ENCODE measurements around the gene PCDH15. TPM values are rescaled to one million over a fixed set of nuclear protein-coding genes. Genes with fewer than 3 reads are reported as not detected.

The PCDH15 gene
- total RNA-seq, 1 donor from 2014 or later: not detected

- no peak overlapping the region for H3K4me3 Mint-ChIP-seq (ENCODE audit: unreplicated experiment)
- no peak overlapping the region for H3K27ac Mint-ChIP-seq (ENCODE audit: unreplicated experiment)
- DNase-seq (ENCODE audit: low spot score): peak; percentile 82
- H3K4me1 Mint-ChIP-seq (ENCODE audit: low read depth): no peaks in the 10 kb centered on the region
- H3K36me3 Mint-ChIP-seq (ENCODE audit: low read depth): no peaks in the 10 kb centered on the region
- H3K27me3 Mint-ChIP-seq (ENCODE audit: low read depth): peaks cover 2% of the 10 kb centered on the region
- TF ChIP-seq CTCF (IDR thresholded peaks at IDR 0.05): no peak
- no peaks in the 10 kb centered on the region for H3K9me3 Mint-ChIP-seq (ENCODE audit: low read depth)
Measured at GRCh38 chr10:53990799-53991238, 810.2 kb downstream of the PCDH15 start.

- Mint-ChIP-seq H3K4me3 (ENCODE audit: unreplicated experiment) (no peak overlapping the region), H3K27ac (ENCODE audit: unreplicated experiment) (no peak overlapping the region), H3K4me1 (ENCODE audit: low read depth) (no peaks in the 10 kb centered on the region), H3K9me3 (ENCODE audit: low read depth) (peaks cover 14% of the 10 kb centered on the region), H3K36me3 (ENCODE audit: low read depth) (no peaks in the 10 kb centered on the region), H3K27me3 (ENCODE audit: low read depth) (no peaks in the 10 kb centered on the region)
- no peak for DNase-seq (ENCODE audit: low spot score)
- TF ChIP-seq CTCF (IDR thresholded peaks at IDR 0.05): no peak
Measured at GRCh38 chr10:53983431-53983830, 817.6 kb downstream of the PCDH15 start.

GRCh38 chr10:53980210-53980609, 820.8 kb downstream of the PCDH15 start:
- no peaks in the 10 kb centered on the region for H3K36me3 Mint-ChIP-seq (ENCODE audit: low read depth)
- H3K27me3 Mint-ChIP-seq (ENCODE audit: low read depth): no peaks in the 10 kb centered on the region
- H3K9me3 Mint-ChIP-seq (ENCODE audit: low read depth): peaks cover 14% of the 10 kb centered on the region
- DNase-seq (ENCODE audit: low spot score): no peak
- no peaks in the 10 kb centered on the region for H3K4me1 Mint-ChIP-seq (ENCODE audit: low read depth)
- TF ChIP-seq CTCF (IDR thresholded peaks at IDR 0.05): no peak
- H3K27ac Mint-ChIP-seq (ENCODE audit: unreplicated experiment): no peak overlapping the region
- H3K4me3 Mint-ChIP-seq (ENCODE audit: unreplicated experiment): no peak overlapping the region

- no peak for TF ChIP-seq CTCF (IDR thresholded peaks at IDR 0.05)
- Mint-ChIP-seq H3K27me3 (ENCODE audit: low read depth) (no peaks in the 10 kb centered on the region), H3K9me3 (ENCODE audit: low read depth) (peaks cover 10% of the 10 kb centered on the region)
Measured at GRCh38 chr10:53978301-53978700, 822.7 kb downstream of the PCDH15 start.

GRCh38 chr10:53977267-53977666, 823.8 kb downstream of the PCDH15 start:
- no peak for DNase-seq (ENCODE audit: low spot score)
- Mint-ChIP-seq H3K27ac (ENCODE audit: unreplicated experiment) (no peak overlapping the region), H3K9me3 (ENCODE audit: low read depth) (peaks cover 10% of the 10 kb centered on the region), H3K4me1 (ENCODE audit: low read depth) (no peaks in the 10 kb centered on the region), H3K4me3 (ENCODE audit: unreplicated experiment) (no peak overlapping the region), H3K27me3 (ENCODE audit: low read depth) (no peaks in the 10 kb centered on the region), H3K36me3 (ENCODE audit: low read depth) (no peaks in the 10 kb centered on the region)
- no peak for TF ChIP-seq CTCF (IDR thresholded peaks at IDR 0.05)

More at GRCh38 chr10:53978301-53978700, 822.7 kb downstream of the PCDH15 start:
- H3K27ac Mint-ChIP-seq (ENCODE audit: unreplicated experiment): no peak overlapping the region
- DNase-seq (ENCODE audit: low spot score): no peak
- no peaks in the 10 kb centered on the region for H3K36me3 Mint-ChIP-seq (ENCODE audit: low read depth)
- H3K4me3 Mint-ChIP-seq (ENCODE audit: unreplicated experiment): no peak overlapping the region
- no peaks in the 10 kb centered on the region for H3K4me1 Mint-ChIP-seq (ENCODE audit: low read depth)
